RKO (cell line): ENCODE results near the gene RPL29.
"Not testable (repeated sequence)": the region's sequence is repeated elsewhere in the genome, so short reads cannot be mapped to it uniquely, and the experiment has no call there.

ENCODE experiments used
- DNase-seq: peaks from one replicate; pipeline ENCODE4 v3.0.0-alpha.2; 2016; ENCODE audit warnings: low spot score

Gene RPL29

DNA sequence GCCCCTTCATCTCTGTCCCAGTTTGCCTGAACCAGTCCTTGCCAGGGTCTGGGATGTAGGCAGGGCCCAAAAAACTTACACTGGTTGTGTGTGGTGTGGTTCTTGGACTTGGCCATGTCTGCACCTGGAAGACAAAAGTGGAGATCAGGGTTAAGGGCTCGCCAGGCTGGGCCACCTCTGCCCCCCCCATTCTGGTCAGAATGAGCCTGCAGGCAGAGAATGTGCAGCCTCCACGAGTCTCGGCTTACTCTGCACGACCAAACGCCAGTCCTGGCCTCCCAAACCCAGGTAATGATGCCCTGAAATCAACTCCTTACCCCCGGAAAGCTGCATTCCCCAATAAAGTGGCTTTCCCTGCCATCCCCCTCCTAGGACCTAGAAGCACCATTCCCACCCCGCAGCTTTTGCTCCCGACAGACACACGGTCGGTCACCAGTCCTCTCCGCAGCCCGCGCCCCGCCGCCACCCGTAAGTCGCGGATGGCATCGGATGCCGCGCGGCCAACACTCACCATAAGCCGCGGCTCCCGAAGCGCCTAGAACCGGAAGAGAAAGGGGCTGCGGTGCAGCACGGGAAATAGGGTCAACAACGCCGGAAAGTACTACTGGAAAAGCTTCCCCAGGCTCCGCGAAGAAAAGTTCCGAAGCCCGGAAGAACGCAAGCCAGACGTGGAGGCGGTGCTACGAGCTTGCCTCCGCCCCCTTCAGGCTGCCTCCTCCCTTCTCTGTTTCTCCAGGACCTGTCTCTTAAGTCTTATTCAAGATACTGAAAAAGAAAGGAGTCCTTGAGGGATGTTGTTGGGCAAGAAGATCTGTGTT is at the start of gene RPL29:
RPL29 (minus strand) TSS at position 550 of the 818 bp plus-strand sequence; CDS start at position 116, 434 bp downstream.
- peak; percentile 96 for DNase-seq

DNA sequence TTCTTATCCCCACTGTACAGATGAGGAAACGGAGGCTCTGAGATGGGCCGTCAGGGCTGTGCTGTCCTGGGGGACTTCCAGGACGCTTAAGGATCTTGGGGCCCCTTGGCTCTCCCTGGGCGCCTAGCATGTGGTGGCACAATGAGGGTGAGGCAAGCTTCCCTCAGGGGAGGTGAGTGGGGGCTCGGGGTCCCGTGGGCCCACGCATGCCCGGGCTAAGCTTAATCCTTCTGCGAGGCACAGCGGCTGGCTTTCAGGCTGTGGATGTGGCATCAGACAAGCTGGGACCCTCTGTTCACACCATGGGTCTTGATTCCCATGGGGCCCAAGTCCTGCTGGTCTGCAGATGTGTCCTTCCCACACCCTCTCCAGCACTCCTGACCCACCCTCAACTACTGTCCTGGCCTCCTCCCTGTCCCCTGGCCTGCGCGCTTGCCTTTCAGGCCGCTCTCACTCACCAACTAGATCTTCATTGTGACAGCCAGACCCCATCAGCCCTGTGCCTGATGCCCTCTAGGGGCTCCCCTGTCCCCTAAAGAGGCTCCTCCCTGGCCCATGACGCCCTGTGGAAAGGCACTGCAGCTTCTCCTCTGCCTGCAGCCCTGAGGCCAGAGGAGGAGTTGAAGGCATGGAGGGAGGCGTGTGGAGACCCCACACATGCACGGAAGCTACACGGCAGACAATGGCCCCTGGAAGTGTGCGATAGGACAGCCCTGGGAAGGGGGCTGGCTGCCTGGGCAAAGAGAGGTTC is 49.3 kb upstream of the RPL29 start:
- DNase-seq, result no peak

DNA sequence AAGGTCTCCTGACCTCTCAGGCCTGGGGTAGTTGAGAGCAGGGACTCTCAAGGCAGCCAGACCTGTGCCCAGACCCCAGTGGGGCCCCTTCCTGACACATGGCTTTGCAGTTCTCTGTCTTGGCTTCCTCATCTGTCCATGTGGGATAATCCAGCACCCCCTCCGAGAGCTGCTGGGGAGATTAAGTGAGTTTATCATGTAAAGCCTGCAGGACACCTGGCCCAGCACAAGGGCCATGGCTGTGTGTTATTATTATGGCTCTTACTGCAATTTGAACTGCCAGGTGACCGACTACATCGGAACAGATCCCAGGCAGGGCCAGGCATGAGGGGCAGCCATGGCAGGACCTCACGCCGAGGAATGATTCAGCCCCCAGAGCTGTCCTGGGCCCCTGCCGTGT is 48.1 kb upstream of the RPL29 start:
- DNase-seq, result no peak

DNA sequence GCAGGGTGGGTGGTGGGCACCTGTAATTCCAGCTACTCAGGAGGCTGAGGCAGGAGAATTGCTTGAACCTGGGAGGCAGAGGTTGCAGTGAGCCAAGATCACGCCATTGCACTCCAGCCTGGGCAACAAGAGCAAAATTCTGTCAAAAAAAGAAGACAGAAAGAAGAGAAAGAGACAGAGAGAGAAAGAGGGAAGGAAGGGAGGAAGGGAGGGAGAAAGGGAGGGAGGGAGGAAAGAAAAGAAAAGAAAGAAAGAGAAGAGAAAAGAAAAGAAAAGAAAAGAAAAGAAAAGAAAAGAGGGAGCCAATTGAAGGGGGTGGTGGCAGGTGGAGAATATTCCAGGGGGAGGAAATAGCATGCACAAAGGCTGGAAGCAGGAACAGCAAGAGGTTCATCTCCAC is 47.3 kb upstream of the RPL29 start:
- DNase-seq, result not testable (repeated sequence)

DNA sequence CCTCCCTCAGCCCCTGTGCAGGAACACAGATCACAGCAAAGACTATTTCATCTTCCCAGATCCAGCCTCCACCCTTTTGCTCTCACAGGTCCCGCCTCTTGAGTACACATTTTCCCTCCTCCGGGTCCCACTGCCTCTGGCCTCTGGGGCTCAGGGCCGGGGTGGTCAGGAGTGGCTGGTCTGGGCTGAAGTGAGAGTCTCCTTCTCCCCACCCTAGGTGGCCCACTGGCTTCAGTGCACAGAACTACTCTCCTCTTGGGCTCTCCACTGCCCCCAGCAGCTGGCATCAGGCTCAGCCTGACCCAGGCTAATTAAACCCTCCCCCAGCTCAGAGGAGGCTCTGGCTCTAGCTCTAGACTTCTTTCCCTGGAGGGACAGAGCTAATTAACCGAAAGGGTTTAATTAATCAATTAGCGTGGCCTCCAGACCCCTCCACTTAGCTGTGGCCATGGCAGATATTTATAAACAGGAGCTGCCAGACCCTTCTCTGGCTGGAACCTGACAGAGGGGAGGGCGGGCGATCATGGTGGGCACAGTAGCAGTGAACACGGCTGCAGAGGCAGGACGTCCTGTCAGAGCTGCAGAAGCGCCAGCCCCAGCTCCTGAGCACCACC is 45.5 kb upstream of the RPL29 start:
- DNase-seq, result no peak

DNA sequence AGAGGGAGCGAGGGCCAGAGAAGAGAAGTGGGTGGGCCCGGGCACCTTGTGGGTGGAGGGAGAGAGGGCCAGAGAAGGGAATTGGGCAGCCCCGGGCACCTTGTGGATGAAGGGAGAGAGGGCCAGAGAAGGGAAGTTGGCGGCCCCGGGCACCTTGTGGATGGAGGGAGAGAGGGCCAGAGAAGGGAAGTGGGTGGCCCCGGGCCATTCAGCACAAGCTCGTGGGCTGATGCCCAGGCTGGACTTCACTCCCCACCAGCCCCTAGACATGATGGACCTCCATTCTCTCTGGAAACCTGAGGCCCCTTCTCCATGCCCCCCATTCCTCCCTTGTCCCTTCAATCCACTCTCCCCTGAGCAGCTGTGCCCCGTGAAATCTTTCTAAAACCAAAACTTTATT is 44.9 kb upstream of the RPL29 start:
- DNase-seq, result no peak

DNA sequence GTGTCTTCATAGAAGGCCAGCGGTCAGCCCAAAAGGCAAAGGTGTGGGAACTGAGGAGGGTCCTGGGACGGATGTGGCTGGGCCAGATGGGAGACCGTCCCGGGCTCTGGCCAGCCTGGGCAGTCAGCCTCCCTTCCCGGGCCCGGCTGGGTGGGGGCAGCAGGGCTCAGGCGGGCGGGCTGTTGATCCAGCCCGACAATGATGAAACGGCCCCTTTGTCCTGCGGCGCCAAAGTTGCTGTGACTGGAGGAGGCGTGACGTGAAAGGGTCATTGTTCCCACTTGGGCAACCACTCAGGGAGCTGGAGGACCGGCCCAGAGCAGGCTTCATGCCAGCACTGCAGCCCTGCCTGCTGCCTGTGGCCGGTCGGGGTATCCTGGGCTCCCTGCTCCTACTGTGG is 44.2 kb upstream of the RPL29 start:
- no peak for DNase-seq

DNA sequence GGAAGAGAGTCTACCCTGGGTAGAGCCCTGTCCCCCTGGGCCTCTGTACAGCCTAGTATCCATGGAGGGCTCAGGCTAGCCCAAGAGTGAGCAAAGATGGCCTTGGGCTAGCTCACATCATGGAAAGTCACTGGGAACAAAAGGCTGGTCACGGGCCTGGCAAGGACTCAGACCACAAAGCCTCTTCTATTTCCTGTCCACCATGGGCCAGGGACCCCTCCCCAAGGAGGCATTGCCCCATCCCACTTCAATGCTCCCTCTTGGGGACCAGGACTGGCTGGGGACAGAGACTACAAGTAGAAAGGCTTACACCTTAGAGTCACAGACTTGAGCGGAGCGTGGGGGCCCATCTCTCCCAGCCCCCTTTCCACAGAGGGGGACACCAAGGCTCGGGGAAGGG is 43.7 kb upstream of the RPL29 start:
- no peak for DNase-seq

DNA sequence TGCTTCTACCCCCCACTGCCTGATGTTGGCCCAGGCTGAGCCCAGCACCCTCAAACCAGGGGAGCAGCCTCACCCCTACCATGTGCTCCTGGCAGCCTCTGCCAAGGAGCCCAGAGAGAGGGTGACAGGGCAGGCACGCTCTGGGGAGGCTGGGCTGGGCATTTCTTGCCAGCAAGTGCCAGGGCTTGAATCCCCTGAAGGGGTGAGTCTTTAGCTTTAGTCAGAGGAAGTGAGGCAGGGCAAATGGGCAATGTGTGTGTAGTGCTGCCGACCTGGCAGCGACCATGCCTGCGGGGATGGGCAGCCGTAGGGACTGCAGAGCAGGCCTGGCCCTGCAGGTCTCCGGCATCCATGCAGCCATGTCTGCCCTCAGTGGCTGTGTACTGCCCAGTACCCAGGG is 42.5 kb upstream of the RPL29 start:
- DNase-seq, result no peak

DNA sequence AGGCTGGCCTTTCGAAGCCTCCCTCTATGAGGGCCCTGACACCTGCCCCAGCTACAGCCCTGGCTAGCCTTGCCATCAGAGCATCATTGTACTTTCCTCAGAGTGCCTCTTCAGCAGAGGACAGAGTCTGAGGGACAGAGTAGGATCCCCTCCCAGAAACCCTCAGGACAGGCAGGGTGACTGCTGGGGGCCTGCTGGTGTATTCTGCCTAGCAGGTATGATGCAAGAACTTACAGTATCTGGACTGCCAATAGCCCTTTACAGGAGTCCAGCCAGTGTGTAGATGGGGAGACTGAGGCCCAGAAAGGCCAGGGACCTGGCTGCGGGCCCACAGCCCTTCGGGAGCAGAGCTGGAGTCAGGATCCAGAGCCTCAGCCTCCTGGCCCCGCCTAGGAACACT is 41.6 kb upstream of the RPL29 start:
- DNase-seq, result no peak

DNA sequence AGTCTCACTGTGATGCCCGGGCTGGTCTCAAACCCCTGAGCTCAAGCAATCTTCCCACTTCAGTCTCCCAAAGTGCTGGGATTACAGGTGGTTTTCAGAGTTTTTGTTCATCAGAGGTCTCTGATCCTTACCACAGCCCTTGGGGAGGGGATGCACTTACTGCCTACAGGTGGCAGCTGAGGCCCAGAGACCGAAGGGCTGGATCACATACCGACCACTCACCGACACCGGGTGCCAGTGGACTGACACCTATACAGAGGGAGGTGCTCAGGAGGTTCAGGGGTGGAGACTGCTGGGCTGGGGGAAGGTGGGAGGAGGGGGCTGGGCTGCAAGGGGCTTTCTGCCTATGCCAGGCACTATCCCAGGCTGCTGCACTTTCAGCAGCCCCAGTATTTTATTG is 41.1 kb upstream of the RPL29 start:
- no peak for DNase-seq

DNA sequence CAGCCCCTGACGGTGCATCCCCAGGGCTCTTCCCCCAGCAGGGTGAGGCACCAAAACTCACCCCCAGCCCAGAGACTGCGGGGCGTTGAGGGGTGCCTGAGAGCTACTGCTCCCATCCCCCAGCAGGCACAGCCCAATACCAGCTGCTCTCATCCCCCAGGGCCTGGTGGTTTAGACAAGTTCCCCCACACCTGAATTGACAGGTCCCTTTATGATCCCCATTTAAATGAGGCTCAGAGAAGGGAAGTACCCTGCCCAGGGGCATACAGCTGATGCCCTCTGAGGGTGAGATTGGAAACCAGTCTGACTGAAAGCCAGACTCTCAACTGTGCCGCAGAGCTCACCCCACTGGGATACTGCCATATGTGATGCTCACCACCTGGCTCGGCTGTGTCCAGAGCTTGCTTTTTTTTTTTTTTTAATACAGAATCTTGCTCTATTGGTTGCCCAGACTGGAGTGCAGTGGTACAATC is 40.6 kb upstream of the RPL29 start:
- no peak for DNase-seq

DNA sequence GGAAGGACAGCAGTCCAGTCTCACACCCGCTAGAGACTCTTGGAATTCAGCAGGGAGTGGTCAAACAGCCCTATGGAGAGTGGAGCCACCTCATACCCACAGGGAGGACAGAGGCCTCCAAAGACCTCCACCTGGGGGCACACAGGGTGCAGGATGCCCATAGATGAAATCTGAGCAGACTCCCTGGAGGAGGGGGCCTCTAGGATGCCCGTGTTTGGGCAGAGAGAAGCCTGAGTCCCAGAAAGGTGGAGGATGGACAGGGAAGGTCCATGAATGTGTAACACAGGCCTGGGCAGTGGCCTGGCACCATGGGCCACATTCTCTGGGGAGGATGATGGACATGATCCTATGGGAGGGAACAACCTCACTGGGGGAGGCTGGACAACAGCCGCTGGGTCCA is 39.0 kb upstream of the RPL29 start:
- no peak for DNase-seq

DNA sequence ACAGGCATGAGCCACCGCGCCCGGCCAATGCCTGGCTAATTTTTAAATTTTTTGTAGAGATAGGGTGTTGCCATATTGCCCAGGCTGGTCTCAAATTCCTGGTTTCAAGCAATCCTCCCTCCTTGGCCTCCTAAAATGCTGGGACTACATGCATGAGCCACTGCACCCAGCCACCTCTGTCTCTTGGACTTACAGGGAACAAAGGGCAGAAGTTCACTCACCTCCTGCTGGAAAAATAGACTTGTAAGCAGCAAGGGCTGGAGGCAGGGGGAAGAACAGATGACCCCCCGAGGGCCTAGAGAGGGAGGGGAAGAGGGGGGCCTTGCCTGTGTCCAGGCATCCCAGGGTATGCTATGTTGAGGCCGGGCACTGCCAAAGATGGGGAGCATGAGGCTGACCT is 38.5 kb upstream of the RPL29 start:
- DNase-seq, result no peak

DNA sequence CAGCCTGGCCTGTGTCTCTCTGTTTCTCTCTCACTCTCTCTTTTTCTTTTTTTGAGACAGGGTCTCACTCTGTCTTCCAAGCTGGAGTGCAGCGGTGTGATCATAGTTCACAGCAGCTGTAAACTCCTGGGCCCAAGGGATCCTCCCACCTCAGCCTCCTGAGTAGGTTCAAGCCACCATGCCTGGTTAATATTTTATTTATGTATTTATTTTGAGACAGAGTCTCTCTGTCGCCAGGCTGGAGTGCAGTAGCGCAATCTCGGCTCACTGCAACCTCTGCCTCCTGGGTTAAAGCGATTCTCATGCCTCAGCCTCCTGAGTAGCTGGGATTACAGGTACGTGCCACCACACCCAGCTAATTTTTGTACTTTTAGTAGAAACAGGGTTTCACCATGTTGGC is 38.1 kb upstream of the RPL29 start:
- DNase-seq, result not testable (repeated sequence)

DNA sequence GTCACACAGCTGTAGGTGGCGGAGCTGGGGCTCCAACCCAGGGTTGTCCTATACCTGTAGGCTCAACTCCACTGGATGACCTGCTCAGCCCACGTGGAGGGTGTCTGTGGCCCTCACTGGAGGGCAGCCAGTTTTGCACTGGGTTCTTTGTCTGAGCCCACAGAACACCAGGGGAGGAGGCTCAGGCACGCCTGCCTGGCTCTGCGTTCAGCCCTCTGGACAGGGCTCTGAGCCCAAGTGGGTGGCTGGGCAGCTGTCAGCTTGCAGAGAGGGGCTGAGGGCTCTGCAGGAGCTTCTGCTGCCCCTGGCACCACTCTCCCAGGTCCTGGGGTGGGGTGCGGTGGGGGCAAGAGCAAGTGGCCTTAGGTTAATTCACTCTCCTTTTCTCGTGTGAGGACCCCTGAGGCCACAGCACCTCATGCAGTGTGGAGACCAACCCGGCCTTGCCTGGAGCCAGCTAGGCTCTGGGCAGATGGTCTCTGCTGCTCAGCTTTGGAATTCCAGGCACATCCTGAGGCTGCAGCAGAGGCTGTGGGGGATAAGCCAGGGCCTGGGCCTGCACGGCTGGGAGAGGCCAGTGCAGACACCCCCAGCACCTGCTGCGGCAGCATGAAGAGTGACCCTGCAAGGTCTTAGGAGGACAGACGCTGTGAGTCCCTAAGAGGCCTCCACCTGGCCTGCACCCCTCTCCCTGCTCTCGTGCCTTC is 37.2 kb upstream of the RPL29 start:
- no peak for DNase-seq

DNA sequence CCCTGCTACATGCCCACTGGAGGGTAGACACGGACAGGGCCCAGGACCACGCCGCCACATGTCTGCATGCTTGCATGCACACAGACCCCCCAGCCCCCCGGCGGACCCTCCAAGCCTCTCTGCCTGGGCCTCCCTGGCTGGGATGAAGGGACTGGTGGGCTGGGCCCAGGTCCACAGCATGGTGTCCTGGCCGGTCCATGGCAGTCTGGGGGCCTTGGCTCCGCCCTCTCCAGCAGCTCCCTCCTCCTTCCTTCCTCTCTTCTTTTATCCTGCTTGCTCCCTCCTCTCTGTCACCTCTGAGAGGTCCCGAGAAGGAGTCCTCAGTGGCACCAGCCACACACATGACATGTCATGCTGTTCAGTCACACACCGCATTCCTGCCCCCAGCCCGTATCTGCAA is 36.2 kb upstream of the RPL29 start:
- no peak for DNase-seq

DNA sequence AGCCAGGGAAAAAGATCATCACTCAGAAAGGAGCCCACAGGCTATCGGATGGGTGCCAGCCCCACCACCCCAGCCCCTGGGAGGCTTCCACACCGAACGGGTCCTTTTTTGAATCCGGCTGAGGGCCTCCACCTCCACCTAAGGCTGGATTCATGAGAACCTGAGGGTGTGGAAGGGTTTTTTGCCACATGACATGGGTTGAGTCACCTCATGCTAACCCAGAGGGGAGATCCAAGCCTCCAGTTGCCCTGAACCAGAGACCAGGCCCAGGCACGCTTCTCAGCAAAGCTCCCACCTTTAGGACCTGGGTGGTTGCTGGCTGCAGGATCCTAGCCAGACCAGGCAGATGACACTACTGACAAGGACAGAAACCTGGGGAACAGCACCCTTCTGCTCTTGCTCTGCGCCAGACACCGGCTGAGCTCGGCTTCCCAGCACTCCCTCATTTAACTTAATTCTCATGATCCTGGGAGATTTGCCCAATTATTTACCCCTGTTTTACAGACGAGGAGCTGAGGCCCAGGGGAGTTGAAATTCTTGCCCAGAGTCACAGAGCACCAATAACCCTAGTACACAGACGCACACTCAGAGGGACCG is 35.1 kb upstream of the RPL29 start:
- no peak for DNase-seq

DNA sequence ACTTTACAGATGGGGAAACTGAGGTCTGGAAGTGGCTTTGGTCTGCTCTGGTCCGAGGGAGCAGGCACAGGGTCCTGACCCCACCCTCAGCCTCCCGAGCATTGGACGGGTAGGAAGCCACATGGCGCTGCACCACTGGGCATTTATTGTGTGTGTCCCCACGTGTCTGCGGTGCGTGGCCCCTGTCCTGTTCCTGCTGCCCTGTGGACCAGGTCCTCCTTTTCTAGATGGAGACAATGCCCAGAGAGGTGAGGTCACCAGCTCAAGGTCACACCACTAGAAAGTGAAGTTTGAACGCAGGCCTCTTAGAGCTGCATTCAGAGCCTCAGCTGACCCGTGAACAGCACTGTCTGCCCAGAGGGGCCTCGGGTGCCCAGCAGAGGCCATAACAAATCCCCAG is 33.8 kb upstream of the RPL29 start:
- no peak for DNase-seq

DNA sequence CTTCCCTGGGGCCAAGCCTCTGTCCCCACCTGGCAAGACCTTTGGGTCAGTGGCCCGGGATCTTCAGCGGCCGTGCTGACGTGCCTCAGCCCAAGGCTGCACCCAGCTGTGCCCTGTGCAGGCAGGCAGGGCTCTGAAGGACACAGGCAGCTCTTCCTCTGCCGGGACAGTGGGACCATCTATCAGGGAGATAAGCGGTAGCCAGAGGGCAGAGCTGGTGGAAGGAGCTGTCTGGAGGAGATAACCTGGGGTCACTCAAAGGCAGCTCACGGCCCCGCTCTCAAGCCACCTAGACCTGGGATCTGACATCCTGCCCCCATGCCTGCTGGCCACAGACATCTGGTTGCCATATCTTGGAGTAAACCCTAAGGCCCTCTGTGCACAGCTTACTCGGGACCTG is 33.4 kb upstream of the RPL29 start:
- no peak for DNase-seq

DNA sequence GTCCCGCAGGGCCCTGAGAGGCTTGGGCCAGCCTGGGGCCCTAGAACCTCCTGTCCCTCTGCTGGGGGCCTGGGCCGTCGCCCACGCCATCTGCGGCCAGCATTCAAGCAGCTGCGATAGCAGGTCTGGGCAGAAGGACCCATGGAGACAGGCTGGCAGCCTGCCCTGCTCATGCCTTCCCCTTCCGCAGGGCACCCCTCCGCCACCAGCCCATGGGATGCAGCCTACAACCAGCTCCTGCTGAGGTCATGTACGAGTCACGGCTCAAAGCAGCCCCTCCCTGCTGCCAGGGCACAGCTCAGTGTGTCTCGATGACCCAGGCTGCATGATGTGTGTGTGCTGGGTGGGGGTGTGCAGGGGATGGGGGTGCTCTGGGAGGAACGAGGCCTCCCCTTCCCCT is 32.9 kb upstream of the RPL29 start:
- no peak for DNase-seq

DNA sequence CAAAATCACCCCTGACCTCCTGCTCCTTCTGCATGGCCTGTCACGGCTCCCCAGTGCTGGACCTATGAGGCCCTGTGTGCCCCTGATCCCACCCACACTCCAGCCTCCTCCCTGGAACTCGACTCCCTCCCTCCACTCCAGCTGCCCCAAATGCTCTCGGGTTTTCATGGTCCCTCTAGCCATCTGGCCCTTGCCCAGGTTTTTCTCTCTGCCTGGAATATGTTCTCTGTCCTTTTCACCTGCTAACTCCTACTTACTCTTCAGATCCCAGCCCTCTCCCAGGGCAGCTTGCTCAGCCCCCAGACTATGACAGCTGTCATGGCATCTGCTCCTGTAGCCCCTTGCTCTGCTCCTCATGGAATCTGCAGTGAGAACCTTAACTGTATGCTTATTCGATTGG is 30.3 kb upstream of the RPL29 start:
- DNase-seq, result no peak
